Measurements from ENCODE around the gene DPAGT1.
A peak's percentile ranks its signal among the peaks of the same experiment; 100 is the strongest.

The DPAGT1 gene

DNA sequence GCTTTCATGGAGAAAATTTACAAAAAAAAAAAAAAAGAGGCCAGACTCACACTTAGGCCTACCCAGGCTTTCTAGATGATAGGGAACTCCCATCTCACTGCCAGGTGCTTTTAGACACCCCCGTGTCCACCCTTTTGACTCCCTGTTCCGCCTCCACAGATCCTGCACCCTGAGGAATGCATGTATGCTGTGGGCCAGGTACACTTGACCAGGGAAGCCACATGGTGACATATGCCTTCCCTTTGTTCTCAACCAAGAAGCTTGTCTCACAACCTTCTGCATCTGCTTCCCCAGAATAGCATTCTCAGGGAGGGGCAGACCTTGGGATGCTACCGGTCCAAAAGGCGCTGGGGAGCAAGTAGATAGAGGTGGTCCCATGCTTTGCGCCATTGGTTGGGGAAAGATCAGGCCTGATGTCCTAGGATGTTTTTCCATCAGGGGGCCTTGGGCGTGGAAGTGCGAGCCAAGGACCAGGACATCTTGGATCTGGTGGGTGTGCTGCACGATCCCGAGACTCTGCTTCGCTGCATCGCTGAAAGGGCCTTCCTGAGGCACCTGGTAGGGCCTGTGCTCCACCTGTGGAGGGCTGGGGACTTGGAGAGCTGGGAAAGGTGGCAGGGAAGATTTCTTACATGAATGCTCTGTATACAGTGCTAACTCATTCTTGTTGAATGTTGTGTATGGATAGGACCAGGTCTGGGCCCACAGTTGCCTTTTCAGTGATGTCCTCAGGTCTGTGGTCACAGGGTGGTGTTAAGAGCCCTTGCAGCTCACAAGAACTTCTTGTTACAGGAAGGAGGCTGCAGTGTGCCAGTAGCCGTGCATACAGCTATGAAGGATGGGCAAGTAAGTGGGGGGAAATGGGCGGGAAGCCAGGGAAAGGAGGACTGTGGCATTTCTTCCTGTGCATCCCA is 9.4 kb downstream of the DPAGT1 start:
- TF ChIP-seq, protein P1, sequence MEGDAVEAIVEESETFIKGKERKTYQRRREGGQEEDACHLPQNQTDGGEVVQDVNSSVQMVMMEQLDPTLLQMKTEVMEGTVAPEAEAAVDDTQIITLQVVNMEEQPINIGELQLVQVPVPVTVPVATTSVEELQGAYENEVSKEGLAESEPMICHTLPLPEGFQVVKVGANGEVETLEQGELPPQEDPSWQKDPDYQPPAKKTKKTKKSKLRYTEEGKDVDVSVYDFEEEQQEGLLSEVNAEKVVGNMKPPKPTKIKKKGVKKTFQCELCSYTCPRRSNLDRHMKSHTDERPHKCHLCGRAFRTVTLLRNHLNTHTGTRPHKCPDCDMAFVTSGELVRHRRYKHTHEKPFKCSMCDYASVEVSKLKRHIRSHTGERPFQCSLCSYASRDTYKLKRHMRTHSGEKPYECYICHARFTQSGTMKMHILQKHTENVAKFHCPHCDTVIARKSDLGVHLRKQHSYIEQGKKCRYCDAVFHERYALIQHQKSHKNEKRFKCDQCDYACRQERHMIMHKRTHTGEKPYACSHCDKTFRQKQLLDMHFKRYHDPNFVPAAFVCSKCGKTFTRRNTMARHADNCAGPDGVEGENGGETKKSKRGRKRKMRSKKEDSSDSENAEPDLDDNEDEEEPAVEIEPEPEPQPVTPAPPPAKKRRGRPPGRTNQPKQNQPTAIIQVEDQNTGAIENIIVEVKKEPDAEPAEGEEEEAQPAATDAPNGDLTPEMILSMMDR (IDR thresholded peaks at IDR 0.05; ENCODE audit: extremely low read depth, missing control alignments) = no peak
- no peak for DNase-seq (ENCODE audit: low spot score)

DNA sequence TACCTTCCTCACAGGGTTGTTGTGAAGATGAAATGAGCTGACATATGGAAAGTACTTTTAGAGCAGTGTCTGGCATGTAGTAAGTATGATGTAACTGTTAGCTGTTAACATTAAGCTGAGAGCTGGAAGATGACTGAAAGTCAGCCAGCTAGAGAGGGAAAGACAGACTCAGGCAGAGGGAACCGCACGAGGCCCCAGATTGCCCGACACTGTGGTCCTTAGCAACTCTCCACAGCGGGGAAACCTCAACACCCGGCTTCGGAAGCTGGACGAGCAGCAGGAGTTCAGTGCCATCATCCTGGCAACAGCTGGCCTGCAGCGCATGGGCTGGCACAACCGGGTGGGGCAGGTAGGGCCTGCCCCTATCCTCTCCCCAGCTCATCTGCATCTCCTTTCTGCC is 10.5 kb downstream of the DPAGT1 start:
- TF ChIP-seq, protein P1 (IDR thresholded peaks at IDR 0.05; ENCODE audit: extremely low read depth, missing control alignments) = no peak
- no peak for DNase-seq (ENCODE audit: low spot score)

- no peak for DNase-seq (ENCODE audit: low spot score)
- TF ChIP-seq, protein P1 (IDR thresholded peaks at IDR 0.05; ENCODE audit: extremely low read depth, missing control alignments) = no peak
Observed at GRCh38 chr11:119089319-119089718, 12.3 kb downstream of the DPAGT1 start.

GRCh38 chr11:119088406-119088805 is 13.2 kb downstream of the DPAGT1 start:
- DNase-seq (ENCODE audit: low spot score) = no peak
- TF ChIP-seq, protein P1 (IDR thresholded peaks at IDR 0.05; ENCODE audit: extremely low read depth, missing control alignments) = no peak

- DNase-seq (ENCODE audit: low spot score) = no peak
- TF ChIP-seq, protein P1 (IDR thresholded peaks at IDR 0.05; ENCODE audit: extremely low read depth, missing control alignments) = no peak
Observed at GRCh38 chr11:119087747-119088241, 13.9 kb downstream of the DPAGT1 start.

DNA sequence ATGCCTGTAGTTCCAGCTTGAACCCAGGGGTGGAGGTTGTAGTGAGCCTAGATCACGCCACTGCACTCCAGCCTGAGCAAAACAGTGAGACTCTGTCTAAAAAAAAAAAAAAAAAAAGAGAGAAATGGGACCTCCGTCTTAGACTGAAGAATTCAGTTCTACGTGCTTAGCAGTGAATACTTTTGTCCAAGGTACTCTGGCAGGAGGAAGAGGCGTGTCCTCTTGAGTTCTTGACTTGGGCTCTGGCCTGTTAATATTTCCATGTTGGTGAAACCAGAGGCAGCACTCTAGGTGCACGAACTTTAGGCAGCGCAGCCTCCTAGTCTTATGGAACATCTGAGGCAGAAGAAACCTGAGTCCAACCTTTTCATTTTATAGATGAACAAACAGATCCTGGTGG is 14.5 kb downstream of the DPAGT1 start:
- TF ChIP-seq, protein P1 (IDR thresholded peaks at IDR 0.05; ENCODE audit: extremely low read depth, missing control alignments) = no peak

GRCh38 chr11:119085437-119085847 is 16.2 kb downstream of the DPAGT1 start:
- TF ChIP-seq, protein P1 (IDR thresholded peaks at IDR 0.05; ENCODE audit: extremely low read depth, missing control alignments) = no peak
- DNase-seq (ENCODE audit: low spot score) = peak; percentile 36

More for the DNA sequence above, 14.5 kb downstream of the DPAGT1 start:
- no peak for DNase-seq (ENCODE audit: low spot score)
